Loucy (cell line): ENCODE results near the gene ARL14EP.

ENCODE experiments used
- H2AFZ ChIP-seq: fragments of 200-600 bp; sonication (generic); 2 replicates; pipeline ENCODE4 v1.6.0; 2016; ENCODE audit warnings: antibody characterized with exemption, mild to moderate bottlenecking, low read length, moderate library complexity
- H3F3A ChIP-seq: fragments of 200-600 bp; 2 replicates; pipeline ENCODE4 v1.6.0; 2016; ENCODE audit warnings: antibody characterized with exemption, low read depth, mild to moderate bottlenecking
- H3K27me3 ChIP-seq: fragments of 200-600 bp; sonication (generic); 2 replicates; pipeline ENCODE4 v1.6.1; 2014; ENCODE audit warnings: low read length, mild to moderate bottlenecking; ENCODE audit not compliant: insufficient read depth, poor library complexity, severe bottlenecking
- H3K36me3 ChIP-seq: fragments of 200-600 bp; sonication (generic); 2 replicates; pipeline ENCODE4 v1.6.1; 2016; ENCODE audit warnings: low read length; ENCODE audit not compliant: insufficient read depth
- H3K4me1 ChIP-seq: fragments of 200-600 bp; sonication (generic); 2 replicates; pipeline ENCODE4 v1.5.1; 2014; ENCODE audit warnings: low read length, mild to moderate bottlenecking; ENCODE audit not compliant: insufficient read depth, poor library complexity, severe bottlenecking
- H3K4me2 ChIP-seq: fragments of 200-600 bp; sonication (generic); 2 replicates; pipeline ENCODE4 v1.6.0; 2014; ENCODE audit warnings: antibody characterized with exemption, low read length, low read depth, mild to moderate bottlenecking; ENCODE audit not compliant: poor library complexity, severe bottlenecking
- H3K4me3 ChIP-seq: fragments of 200-600 bp; sonication (generic); 2 replicates; pipeline ENCODE4 v1.5.1; 2014; ENCODE audit warnings: low read length, mild to moderate bottlenecking, mixed read lengths; ENCODE audit not compliant: poor library complexity, severe bottlenecking
- H3K79me2 ChIP-seq: fragments of 200-600 bp; sonication (generic); 2 replicates; pipeline ENCODE4 v1.6.1; 2014; ENCODE audit warnings: low read length; ENCODE audit not compliant: insufficient read depth
- H3K9ac ChIP-seq: fragments of 200-600 bp; sonication (generic); 2 replicates; pipeline ENCODE4 v1.6.0; 2014; ENCODE audit warnings: mild to moderate bottlenecking, low read depth, low read length, moderate library complexity; ENCODE audit not compliant: poor library complexity, severe bottlenecking
- H3K9me2 ChIP-seq: fragments of 200-600 bp; sonication (generic); replicated peaks from 2 replicates; pipeline ENCODE4 v1.6.1; 2016; ENCODE audit warnings: low read depth, low read length, mixed read lengths
- H3K9me3 ChIP-seq: fragments of 200-600 bp; sonication (generic); 2 replicates; pipeline ENCODE4 v1.6.1; 2014; ENCODE audit warnings: mild to moderate bottlenecking, antibody characterized with exemption, low read length, low read depth; ENCODE audit not compliant: insufficient read depth
- H4K20me1 ChIP-seq: fragments of 200-600 bp; sonication (generic); 2 replicates; pipeline ENCODE4 v1.6.0; 2014; ENCODE audit warnings: antibody characterized with exemption, low read length, mild to moderate bottlenecking; ENCODE audit not compliant: insufficient read depth, poor library complexity, severe bottlenecking
- EZH2phosphoT487 ChIP-seq: fragments of 200-600 bp; IDR thresholded peaks from 2 replicates; pipeline ENCODE4 v1.6.1; 2018; ENCODE audit warnings: antibody characterized with exemption, mild to moderate bottlenecking, moderate library complexity, borderline replicate concordance
- TF ChIP-seq, protein P1 (sequence below): fragments of 200-600 bp; sonication (generic); conservative IDR thresholded peaks from 2 replicates; pipeline ENCODE4 v1.5.1; 2014; ENCODE audit warnings: mild to moderate bottlenecking, antibody characterized with exemption, low read length

The ARL14EP gene

DNA sequence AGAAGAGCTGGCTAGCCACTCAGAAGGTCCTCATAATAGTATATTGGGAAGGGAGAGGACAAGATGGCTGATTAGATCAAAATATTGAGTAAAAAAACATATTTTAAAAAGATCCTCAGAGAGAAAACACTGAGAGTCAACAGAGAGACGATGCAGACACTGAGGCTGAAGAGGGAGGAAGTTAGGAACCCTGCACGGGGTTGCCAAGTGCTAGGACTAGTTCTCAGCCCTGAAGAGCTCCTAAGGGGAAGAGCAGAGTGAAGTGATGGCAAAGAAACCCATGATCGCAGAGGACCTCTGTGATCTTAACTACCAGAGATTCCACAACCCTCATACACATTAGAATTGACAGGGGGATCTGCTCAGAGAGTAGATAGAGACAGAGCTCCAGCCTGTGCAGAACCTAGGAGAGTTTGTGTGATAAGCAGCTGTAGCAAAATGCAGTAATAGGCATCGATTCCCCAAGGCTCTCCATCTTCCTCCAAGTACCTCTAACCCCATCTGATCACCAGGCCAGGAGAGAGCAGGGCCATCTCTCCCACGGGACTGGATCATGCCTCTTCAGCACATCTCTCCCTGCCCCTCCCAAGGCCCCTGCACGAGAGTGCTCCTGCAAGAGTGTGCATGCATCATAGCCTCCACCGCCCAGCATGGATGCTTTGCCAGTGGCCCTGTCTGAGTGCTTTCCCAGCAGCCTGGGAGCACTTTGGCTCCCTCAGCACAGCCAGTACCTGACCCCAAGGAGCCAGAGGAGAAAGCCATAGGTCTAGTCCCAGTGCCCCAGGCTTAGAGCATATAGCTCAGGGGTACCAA is 41.2 kb upstream of the ARL14EP start:
- no peaks in the 10 kb centered on the region for H4K20me1 ChIP-seq
- TF ChIP-seq, protein P1, sequence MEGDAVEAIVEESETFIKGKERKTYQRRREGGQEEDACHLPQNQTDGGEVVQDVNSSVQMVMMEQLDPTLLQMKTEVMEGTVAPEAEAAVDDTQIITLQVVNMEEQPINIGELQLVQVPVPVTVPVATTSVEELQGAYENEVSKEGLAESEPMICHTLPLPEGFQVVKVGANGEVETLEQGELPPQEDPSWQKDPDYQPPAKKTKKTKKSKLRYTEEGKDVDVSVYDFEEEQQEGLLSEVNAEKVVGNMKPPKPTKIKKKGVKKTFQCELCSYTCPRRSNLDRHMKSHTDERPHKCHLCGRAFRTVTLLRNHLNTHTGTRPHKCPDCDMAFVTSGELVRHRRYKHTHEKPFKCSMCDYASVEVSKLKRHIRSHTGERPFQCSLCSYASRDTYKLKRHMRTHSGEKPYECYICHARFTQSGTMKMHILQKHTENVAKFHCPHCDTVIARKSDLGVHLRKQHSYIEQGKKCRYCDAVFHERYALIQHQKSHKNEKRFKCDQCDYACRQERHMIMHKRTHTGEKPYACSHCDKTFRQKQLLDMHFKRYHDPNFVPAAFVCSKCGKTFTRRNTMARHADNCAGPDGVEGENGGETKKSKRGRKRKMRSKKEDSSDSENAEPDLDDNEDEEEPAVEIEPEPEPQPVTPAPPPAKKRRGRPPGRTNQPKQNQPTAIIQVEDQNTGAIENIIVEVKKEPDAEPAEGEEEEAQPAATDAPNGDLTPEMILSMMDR: no peak
- no peak for TF ChIP-seq EZH2phosphoT487
- H3K4me3 ChIP-seq: peak overlapping the region; percentile 65
- no peaks in the 10 kb centered on the region for H3K9me2 ChIP-seq
- H3K9me3 ChIP-seq: no peaks in the 10 kb centered on the region
- no peaks in the 10 kb centered on the region for H3K36me3 ChIP-seq
- no peaks in the 10 kb centered on the region for H3F3A ChIP-seq
- H3K9ac ChIP-seq: peak overlapping the region; percentile 74
- H2AFZ ChIP-seq: peak overlapping the region; percentile 71
- H3K4me2 ChIP-seq: peak overlapping the region; percentile 97
- H3K27me3 ChIP-seq: no peaks in the 10 kb centered on the region
- peaks cover 30% of the 10 kb centered on the region for H3K4me1 ChIP-seq
- no peaks in the 10 kb centered on the region for H3K79me2 ChIP-seq

DNA sequence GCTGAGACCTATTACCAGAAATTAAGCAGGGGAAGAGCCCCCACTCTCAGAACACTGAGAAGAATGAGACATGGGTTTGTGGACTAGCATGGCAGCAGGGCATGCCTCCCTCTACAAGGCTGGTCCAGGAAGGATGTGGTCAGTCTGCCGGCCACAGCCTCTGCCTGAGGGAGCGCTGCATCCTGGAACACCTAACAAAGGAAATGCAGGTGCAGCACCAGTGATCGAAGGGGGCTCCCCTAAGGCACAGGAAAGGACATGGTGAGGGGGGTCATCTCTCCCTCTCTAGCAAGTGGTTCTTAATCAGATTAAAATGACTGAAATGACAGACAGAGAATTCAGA is 40.6 kb upstream of the ARL14EP start:
- Histone ChIP-seq H3K27me3 (no peaks in the 10 kb centered on the region), H3K4me1 (peaks cover 30% of the 10 kb centered on the region), H3K9me2 (no peaks in the 10 kb centered on the region), H3K36me3 (no peaks in the 10 kb centered on the region), H3K9me3 (no peaks in the 10 kb centered on the region), H3F3A (no peaks in the 10 kb centered on the region), H3K9ac (peak overlapping the region; percentile 74), H4K20me1 (no peaks in the 10 kb centered on the region), H3K4me3 (peak overlapping the region; percentile 65), H3K4me2 (peak overlapping the region; percentile 97), H3K79me2 (no peaks in the 10 kb centered on the region), H2AFZ (peak overlapping the region; percentile 71)
- TF ChIP-seq, protein P1: no peak
- no peak for TF ChIP-seq EZH2phosphoT487

DNA sequence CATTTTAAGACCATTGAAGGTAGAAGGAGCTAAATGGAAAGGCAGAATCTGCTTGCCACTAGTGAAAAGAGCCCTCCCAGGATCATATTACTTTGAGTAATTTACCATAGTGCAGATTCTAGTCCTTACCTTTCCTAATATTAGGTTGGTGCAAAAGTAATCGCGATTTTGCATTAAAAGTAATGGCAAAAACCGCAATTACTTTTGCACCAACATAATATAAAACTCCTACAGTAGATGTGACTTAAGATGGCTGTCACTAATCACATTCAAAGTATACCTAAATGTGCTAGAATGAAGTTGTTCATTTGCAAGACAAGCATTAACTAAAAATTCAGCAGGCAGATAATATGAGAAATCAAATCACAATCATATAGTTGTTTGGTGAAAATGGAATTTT is 38.1 kb upstream of the ARL14EP start:
- Histone ChIP-seq H3K4me3 (no peak overlapping the region), H3K9me2 (no peaks in the 10 kb centered on the region), H3K9me3 (no peaks in the 10 kb centered on the region), H3K36me3 (no peaks in the 10 kb centered on the region), H3K9ac (no peak overlapping the region), H3F3A (no peaks in the 10 kb centered on the region), H4K20me1 (no peaks in the 10 kb centered on the region), H3K27me3 (no peaks in the 10 kb centered on the region), H3K4me1 (peaks cover 30% of the 10 kb centered on the region), H2AFZ (no peak overlapping the region), H3K4me2 (no peak overlapping the region), H3K79me2 (no peaks in the 10 kb centered on the region)
- TF ChIP-seq EZH2phosphoT487: no peak
